NCI-H1694 treated with DMSO at 0.1 percent for 48 hours (cell line): ENCODE data around the gene MTX1.
"Not testable (repeated sequence)": the region's sequence is repeated elsewhere in the genome, so short reads cannot be mapped to it uniquely, and the experiment has no call there.

Experiments
- DNase-seq: peaks from one replicate; lab custom pipeline; 2025; lab: John Stamatoyannopoulos, UW

Gene MTX1

GRCh38 chr1:155236451-155236850, 28.0 kb downstream of the MTX1 start:
- no peak for DNase-seq

GRCh38 chr1:155241069-155241679, 32.7 kb downstream of the MTX1 start:
- DNase-seq, result peak; percentile 77

GRCh38 chr1:155241841-155242264, 33.4 kb downstream of the MTX1 start:
- DNase-seq, result no peak

GRCh38 chr1:155242805-155243358, 34.4 kb downstream of the MTX1 start:
- no peak for DNase-seq

GRCh38 chr1:155244368-155245162, 36.1 kb downstream of the MTX1 start:
- peak; percentile 100 for DNase-seq

- no peak for DNase-seq
Observed at GRCh38 chr1:155245163-155245524, 36.6 kb downstream of the MTX1 start.

- DNase-seq, result not testable (repeated sequence)
Observed at GRCh38 chr1:155246796-155247195, 38.3 kb downstream of the MTX1 start.

- DNase-seq, result no peak
Observed at GRCh38 chr1:155247667-155248553, 39.4 kb downstream of the MTX1 start.

GRCh38 chr1:155250246-155250632, 41.7 kb downstream of the MTX1 start:
- DNase-seq, result no peak

GRCh38 chr1:155250633-155251449, 42.3 kb downstream of the MTX1 start:
- peak; percentile 99 for DNase-seq

GRCh38 chr1:155251566-155251965, 43.1 kb downstream of the MTX1 start:
- DNase-seq, result no peak

GRCh38 chr1:155253208-155253607, 44.7 kb downstream of the MTX1 start:
- DNase-seq, result no peak

- DNase-seq, result no peak
Observed at GRCh38 chr1:155253797-155254196, 45.3 kb downstream of the MTX1 start.

- no peak for DNase-seq
Observed at GRCh38 chr1:155254228-155254713, 45.8 kb downstream of the MTX1 start.

GRCh38 chr1:155254714-155255242, 46.3 kb downstream of the MTX1 start:
- DNase-seq, result no peak

GRCh38 chr1:155255243-155256007, 46.9 kb downstream of the MTX1 start, which contains the start of gene ENTREP3:
Gene ENTREP3, minus strand, starts transcription at chr1:155255483. Its CDS starts 606 bp downstream, at chr1:155254877.
- DNase-seq, result peak; percentile 91

GRCh38 chr1:155256058-155256852, 47.8 kb downstream of the MTX1 start:
- DNase-seq, result no peak

- no peak for DNase-seq
Observed at GRCh38 chr1:155260276-155260675, 51.8 kb downstream of the MTX1 start.

- no peak for DNase-seq
Observed at GRCh38 chr1:155261493-155261851, 53.0 kb downstream of the MTX1 start.
